ENCODE data around the gene MAPK12. TPM values are rescaled to one million over a fixed set of nuclear protein-coding genes. Genes with fewer than 3 reads are reported as not detected.

The MAPK12 gene
- total RNA-seq, 2 donors from 2014 or later, result 46.5 to 57.0 TPM

GRCh38 chr22:50238755-50239154 is 22.7 kb downstream of the MAPK12 start:
- no peak overlapping the region for H3K9ac ChIP-seq (ENCODE audit: extremely low read depth, low read length, poor library complexity, severe bottlenecking)
- no peaks in the 10 kb centered on the region for H3K27me3 Mint-ChIP-seq (ENCODE audit: insufficient read depth)
- DNase-seq, result no peak
- peaks cover 8% of the 10 kb centered on the region for H3K9me3 Mint-ChIP-seq
- no peaks in the 10 kb centered on the region for H3K4me1 ChIP-seq (ENCODE audit: control insufficient read depth, insufficient read depth, low read length)
- H3K36me3 ChIP-seq (ENCODE audit: control insufficient read depth, insufficient read depth, low read length), result no peaks in the 10 kb centered on the region
- no peak for TF ChIP-seq CTCF (conservative IDR thresholded peaks at IDR 0.05)
- H3K9me3 ChIP-seq (ENCODE audit: control insufficient read depth, low read length), result no peaks in the 10 kb centered on the region
- H3K27ac ChIP-seq (ENCODE audit: low read depth, low read length), result no peak overlapping the region
- H3K27ac Mint-ChIP-seq, result no peak overlapping the region
- peaks cover 30% of the 10 kb centered on the region for H3K36me3 Mint-ChIP-seq (ENCODE audit: low read depth)
- H3K4me3 ChIP-seq (ENCODE audit: low read length), result no peak overlapping the region
- H3K27me3 ChIP-seq (ENCODE audit: control insufficient read depth, insufficient read depth, low read length, poor library complexity, severe bottlenecking), result no peaks in the 10 kb centered on the region
- peaks cover 15% of the 10 kb centered on the region for H3K4me1 Mint-ChIP-seq
- no peak overlapping the region for H3K4me3 Mint-ChIP-seq
- 87 to 89% methylated on average over 4 to 9 of the region's 9 CpGs for WGBS, 2 experiments (ENCODE audit: insufficient coverage in 1 of 2, insufficient read length in 1 of 2)

- Mint-ChIP-seq H3K36me3 (ENCODE audit: low read depth) (peaks cover 42% of the 10 kb centered on the region), H3K4me1 (peaks cover 4% of the 10 kb centered on the region), H3K27ac (no peak overlapping the region), H3K27me3 (ENCODE audit: insufficient read depth) (no peaks in the 10 kb centered on the region), H3K4me3 (no peak overlapping the region), H3K9me3 (peaks cover 8% of the 10 kb centered on the region)
- DNase-seq, result peak; percentile 74
- TF ChIP-seq CTCF (conservative IDR thresholded peaks at IDR 0.05), result peak; percentile 76
- Histone ChIP-seq H3K4me3 (ENCODE audit: low read length) (no peak overlapping the region), H3K4me1 (ENCODE audit: control insufficient read depth, insufficient read depth, low read length) (no peaks in the 10 kb centered on the region), H3K27ac (ENCODE audit: low read depth, low read length) (no peak overlapping the region), H3K36me3 (ENCODE audit: control insufficient read depth, insufficient read depth, low read length) (no peaks in the 10 kb centered on the region), H3K9ac (ENCODE audit: extremely low read depth, low read length, poor library complexity, severe bottlenecking) (no peak overlapping the region), H3K9me3 (ENCODE audit: control insufficient read depth, low read length) (no peaks in the 10 kb centered on the region), H3K27me3 (ENCODE audit: control insufficient read depth, insufficient read depth, low read length, poor library complexity, severe bottlenecking) (no peaks in the 10 kb centered on the region)
- 55 to 76% methylated on average over 3 to 11 of the region's 11 CpGs for WGBS, 2 experiments (ENCODE audit: insufficient coverage in 1 of 2, insufficient read length in 1 of 2)
Measured at GRCh38 chr22:50236731-50237409, 24.6 kb downstream of the MAPK12 start.

GRCh38 chr22:50233223-50233622 is 28.3 kb downstream of the MAPK12 start:
- Mint-ChIP-seq H3K9me3 (peaks cover 8% of the 10 kb centered on the region), H3K4me3 (no peak overlapping the region), H3K4me1 (no peaks in the 10 kb centered on the region), H3K27ac (no peak overlapping the region), H3K27me3 (ENCODE audit: insufficient read depth) (no peaks in the 10 kb centered on the region), H3K36me3 (ENCODE audit: low read depth) (peaks cover 49% of the 10 kb centered on the region)
- no peak for TF ChIP-seq CTCF (conservative IDR thresholded peaks at IDR 0.05)
- no peak overlapping the region for H3K4me3 ChIP-seq (ENCODE audit: low read length)
- no peaks in the 10 kb centered on the region for H3K27me3 ChIP-seq (ENCODE audit: control insufficient read depth, insufficient read depth, low read length, poor library complexity, severe bottlenecking)
- H3K9ac ChIP-seq (ENCODE audit: extremely low read depth, low read length, poor library complexity, severe bottlenecking), result no peak overlapping the region
- no peaks in the 10 kb centered on the region for H3K4me1 ChIP-seq (ENCODE audit: control insufficient read depth, insufficient read depth, low read length)
- no peaks in the 10 kb centered on the region for H3K9me3 ChIP-seq (ENCODE audit: control insufficient read depth, low read length)
- no peak overlapping the region for H3K27ac ChIP-seq (ENCODE audit: low read depth, low read length)
- no peak for DNase-seq
- WGBS, 2 experiments (ENCODE audit: insufficient coverage in 1 of 2, insufficient read length in 1 of 2), result 92 to 95% methylated on average over 16 to 18 of the region's 18 CpGs
- H3K36me3 ChIP-seq (ENCODE audit: control insufficient read depth, insufficient read depth, low read length), result no peaks in the 10 kb centered on the region
